NCI-H2171 treated with DMSO at 0.1 percent for 48 hours (cell line): Measurements from ENCODE around the gene CAMSAP1.

Source experiments
- DNase-seq: peaks from one replicate; lab custom pipeline; 2025; lab: John Stamatoyannopoulos, UW

The CAMSAP1 gene

GRCh38 chr9:135840107-135840506 is 67.2 kb downstream of the CAMSAP1 start:
- no peak for DNase-seq

GRCh38 chr9:135839516-135839915 is 67.8 kb downstream of the CAMSAP1 start:
- DNase-seq, result no peak

GRCh38 chr9:135835131-135835530 is 72.2 kb downstream of the CAMSAP1 start:
- DNase-seq, result no peak

GRCh38 chr9:135833864-135834263 is 73.5 kb downstream of the CAMSAP1 start:
- no peak for DNase-seq

GRCh38 chr9:135830496-135830895 is 76.8 kb downstream of the CAMSAP1 start:
- no peak for DNase-seq

GRCh38 chr9:135828656-135829055 is 78.7 kb downstream of the CAMSAP1 start:
- DNase-seq, result no peak

- no peak for DNase-seq
Measured at GRCh38 chr9:135827866-135828580, 79.3 kb downstream of the CAMSAP1 start.

- DNase-seq, result no peak
Measured at GRCh38 chr9:135827301-135827700, 80.0 kb downstream of the CAMSAP1 start.

- DNase-seq, result no peak
Measured at GRCh38 chr9:135826188-135826545, 81.2 kb downstream of the CAMSAP1 start.

GRCh38 chr9:135825435-135826187 is 81.7 kb downstream of the CAMSAP1 start:
- DNase-seq, result no peak

- no peak for DNase-seq
Measured at GRCh38 chr9:135823036-135823435, 84.3 kb downstream of the CAMSAP1 start.

GRCh38 chr9:135822374-135822755 is 85.0 kb downstream of the CAMSAP1 start:
- DNase-seq, result no peak

- DNase-seq, result no peak
Measured at GRCh38 chr9:135821733-135822373, 85.5 kb downstream of the CAMSAP1 start.

GRCh38 chr9:135821116-135821515 is 86.2 kb downstream of the CAMSAP1 start:
- no peak for DNase-seq

- DNase-seq, result no peak
Measured at GRCh38 chr9:135820661-135821060, 86.7 kb downstream of the CAMSAP1 start.

GRCh38 chr9:135819905-135820304 is 87.4 kb downstream of the CAMSAP1 start:
- no peak for DNase-seq

GRCh38 chr9:135818718-135819475 is 88.4 kb downstream of the CAMSAP1 start:
- DNase-seq, result no peak

GRCh38 chr9:135817951-135818717 is 89.2 kb downstream of the CAMSAP1 start:
- DNase-seq, result no peak

- DNase-seq, result no peak
Measured at GRCh38 chr9:135816651-135816970, 90.7 kb downstream of the CAMSAP1 start.

GRCh38 chr9:135815830-135816650 is 91.3 kb downstream of the CAMSAP1 start:
- DNase-seq, result no peak

GRCh38 chr9:135815413-135815812 is 91.9 kb downstream of the CAMSAP1 start:
- no peak for DNase-seq
